Germinal center (tissue), 1 donor: ENCODE data around the gene MS4A6A.

Experiments
- DNase-seq: peaks from one replicate; pipeline ENCODE4 v3.0.0; 2012; ENCODE audit warnings: mixed read lengths, low spot score

The MS4A6A gene

DNA sequence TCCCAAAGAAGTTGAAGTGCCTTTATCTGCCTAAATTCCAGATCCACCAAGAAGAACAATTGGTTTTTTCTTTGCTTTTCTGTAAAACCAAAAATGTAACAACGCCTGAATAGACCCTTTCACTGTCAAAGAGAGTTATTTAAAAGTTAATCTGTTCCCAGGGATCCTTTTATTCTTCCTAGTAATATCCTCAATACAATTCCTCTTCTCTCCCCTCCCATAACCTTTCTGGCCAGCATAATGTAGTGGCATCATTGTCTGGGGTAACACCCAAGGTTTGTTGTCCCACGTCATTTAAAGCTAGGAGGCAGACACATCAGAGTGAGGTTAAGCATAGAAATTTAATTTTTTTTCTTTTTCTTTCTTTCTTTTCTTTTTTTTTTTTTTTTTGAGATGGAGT is 54.5 kb downstream of the MS4A6A start:
- DNase-seq, result no peak

DNA sequence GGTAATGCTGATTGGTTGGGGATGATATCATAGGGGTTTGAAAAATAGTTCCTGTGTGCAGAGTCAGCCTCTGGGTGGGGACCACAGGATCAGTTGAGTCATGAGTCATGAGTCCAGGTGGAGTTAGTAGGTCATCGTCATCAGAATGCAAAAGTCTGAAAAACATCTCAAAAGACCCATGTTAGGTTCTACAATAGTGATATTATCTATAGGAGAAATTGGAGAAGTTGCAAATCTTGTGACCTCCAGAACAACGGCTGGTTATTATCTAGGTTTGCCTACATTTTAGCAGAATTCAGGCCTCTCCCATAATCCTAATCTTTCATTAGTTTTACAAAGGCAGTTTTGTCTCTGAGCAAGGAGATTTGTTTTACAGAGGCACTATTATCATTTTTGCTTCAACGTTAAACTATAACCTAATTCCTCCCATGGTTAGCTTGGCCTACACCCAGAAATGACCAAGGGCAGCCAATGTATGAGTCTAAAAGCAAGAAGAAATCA is 55.5 kb downstream of the MS4A6A start:
- DNase-seq, result no peak

DNA sequence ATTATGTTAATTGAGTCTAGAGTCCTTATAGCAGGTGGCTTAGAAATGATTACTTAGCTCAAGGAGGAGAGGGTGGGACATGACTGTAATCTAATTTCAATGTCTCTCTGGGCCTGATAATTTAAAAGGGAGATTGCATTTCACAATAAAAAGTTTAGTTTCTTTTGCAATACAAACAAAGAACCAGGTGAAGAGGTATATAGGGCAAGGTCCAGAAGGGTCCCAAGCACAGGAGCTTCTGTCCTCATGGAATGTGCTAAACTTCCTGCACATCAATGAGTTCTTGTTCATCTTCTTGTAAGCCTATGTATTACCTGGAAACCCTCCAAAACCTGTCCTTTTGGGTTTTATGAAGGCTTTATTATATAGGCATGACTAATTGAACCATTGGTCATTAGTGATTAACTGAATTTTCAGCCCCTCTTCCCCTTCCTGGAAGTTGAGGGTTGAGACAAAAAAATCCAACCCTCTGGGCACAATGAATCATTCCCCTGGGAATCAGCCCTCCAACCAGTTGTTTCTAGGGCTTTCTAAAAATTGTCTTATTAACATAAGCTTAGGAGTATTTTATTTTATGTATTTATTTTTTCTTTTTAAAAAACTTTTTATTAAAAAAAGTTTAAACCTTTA is 56.8 kb downstream of the MS4A6A start:
- no peak for DNase-seq

DNA sequence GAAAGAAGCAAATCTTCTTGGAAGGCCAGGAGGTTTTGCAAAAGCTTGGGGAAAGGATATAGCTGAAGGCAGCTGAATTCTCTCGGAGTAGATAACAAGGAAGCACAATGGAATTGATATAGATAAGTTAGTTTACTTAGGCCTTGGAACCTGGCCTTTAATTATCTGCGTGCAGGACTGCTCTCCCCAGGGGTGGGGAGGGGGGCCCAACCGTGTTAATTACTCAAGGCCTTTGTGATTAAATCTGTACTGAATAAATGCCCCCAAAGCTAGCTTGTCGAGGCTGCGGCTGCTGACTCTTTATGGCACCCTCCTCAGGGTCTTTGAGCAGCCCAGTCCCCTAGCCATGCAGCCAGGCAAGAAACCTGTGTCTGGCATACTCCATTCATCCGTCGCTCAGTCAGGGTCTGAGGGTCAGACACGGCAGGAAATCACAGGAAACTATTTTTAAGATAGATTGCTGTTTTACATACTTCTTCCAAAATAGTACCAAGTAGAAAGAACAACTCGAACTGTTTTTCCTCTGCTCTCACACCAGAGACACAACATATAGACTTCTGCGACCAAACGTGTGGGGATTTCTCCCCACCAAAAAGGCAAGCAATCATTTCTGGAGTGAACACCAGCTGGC is 58.0 kb downstream of the MS4A6A start:
- peak; percentile 52 for DNase-seq
